ENCODE results near the gene SLC2A9. TPM values are rescaled to one million over a fixed set of nuclear protein-coding genes. Genes with fewer than 3 reads are reported as not detected.

Gene SLC2A9
- total RNA-seq, 4 donors from 2014 or later = 0.19 to 0.89 (median 0.62) TPM

GRCh38 chr4:9847968-9848748 is 173.1 kb downstream of the SLC2A9 start:
- Histone ChIP-seq H3K4me1 (no peaks in the 10 kb centered on the region), H3K27ac (no peak overlapping the region), H3K36me3 (no peaks in the 10 kb centered on the region), H3K9me3 (no peaks in the 10 kb centered on the region), H3K4me3 (no peak overlapping the region), H3K27me3 (no peaks in the 10 kb centered on the region)
- ATAC-seq = no peak
- intact Hi-C loops (cut with DNase I; ENCODE audit: low total_unique reads) = no loop called here
- TF ChIP-seq CTCF (IDR thresholded peaks at IDR 0.05 in 4 of 5, conservative IDR thresholded peaks at IDR 0.05 in 1 of 5) = no peak
- TF ChIP-seq POLR2A (IDR thresholded peaks at IDR 0.05) = no peak
- in situ Hi-C loops (cut with MboI; ENCODE audit: low sequenced_read_pairs in 4 of 4) = no loop called here
- DNase-seq = no peak

- Histone ChIP-seq H3K9me3 (peaks cover 0 to under 1% (median 0%) of the 10 kb centered on the region in 3 donors), H3K36me3 (no peaks in the 10 kb centered on the region), H3K27me3 (no peaks in the 10 kb centered on the region), H3K4me3 (no peak overlapping the region), H3K4me1 (no peaks in the 10 kb centered on the region), H3K27ac (no peak overlapping the region)
- TF ChIP-seq CTCF (IDR thresholded peaks at IDR 0.05 in 4 of 5, conservative IDR thresholded peaks at IDR 0.05 in 1 of 5) (no peak), POLR2A (IDR thresholded peaks at IDR 0.05) (no peak)
- DNase-seq (no peak), ATAC-seq (no peak)
- intact Hi-C loops (cut with DNase I; ENCODE audit: low total_unique reads) = no loop called here
- in situ Hi-C loops (cut with MboI; ENCODE audit: low sequenced_read_pairs in 4 of 4) = no loop called here
Observed at GRCh38 chr4:9845791-9846493, 175.4 kb downstream of the SLC2A9 start.

GRCh38 chr4:9841072-9841471 is 180.2 kb downstream of the SLC2A9 start:
- TF ChIP-seq POLR2A (IDR thresholded peaks at IDR 0.05) (no peak), CTCF (IDR thresholded peaks at IDR 0.05 in 4 of 5, conservative IDR thresholded peaks at IDR 0.05 in 1 of 5) (no peak)
- ATAC-seq (no peak), DNase-seq (no peak)

DNA sequence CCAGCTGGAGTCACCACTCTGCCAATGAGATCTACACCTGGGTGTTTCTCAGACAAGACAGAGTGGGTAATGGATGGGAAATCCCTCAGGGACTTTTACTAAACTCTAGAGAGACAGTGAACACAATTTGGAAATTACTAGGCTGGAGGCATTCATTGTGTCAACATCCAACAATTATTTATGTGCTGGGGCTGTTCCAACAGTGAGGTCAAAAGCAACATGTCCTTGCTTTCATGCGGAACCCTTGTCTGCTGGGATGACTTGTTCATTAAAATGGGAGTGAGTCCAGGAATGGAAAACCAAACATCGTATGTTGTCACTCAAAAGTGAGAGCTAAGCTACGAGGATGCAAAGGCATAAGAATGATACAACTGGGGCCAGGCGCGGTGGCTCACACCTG is 185.9 kb downstream of the SLC2A9 start:
- intact Hi-C loops (cut with DNase I; ENCODE audit: low total_unique reads) = no loop called here
- Histone ChIP-seq H3K4me3 (no peak overlapping the region), H3K9me3 (no peaks in the 10 kb centered on the region), H3K36me3 (no peaks in the 10 kb centered on the region), H3K27ac (no peak overlapping the region), H3K4me1 (no peaks in the 10 kb centered on the region), H3K27me3 (no peaks in the 10 kb centered on the region)
- TF ChIP-seq CTCF (IDR thresholded peaks at IDR 0.05 in 4 of 5, conservative IDR thresholded peaks at IDR 0.05 in 1 of 5) (no peak), POLR2A (IDR thresholded peaks at IDR 0.05) (no peak)
- DNase-seq (no peak), ATAC-seq (no peak)
- in situ Hi-C loops (cut with MboI; ENCODE audit: low sequenced_read_pairs in 4 of 4) = no loop called here

More at GRCh38 chr4:9841072-9841471, 180.2 kb downstream of the SLC2A9 start:
- Histone ChIP-seq H3K4me3 (no peak overlapping the region), H3K27ac (no peak overlapping the region), H3K4me1 (no peaks in the 10 kb centered on the region), H3K9me3 (peaks cover 0 to 5% (median 0%) of the 10 kb centered on the region in 3 donors), H3K36me3 (no peaks in the 10 kb centered on the region), H3K27me3 (no peaks in the 10 kb centered on the region)
- intact Hi-C loops (cut with DNase I; ENCODE audit: low total_unique reads) = no loop called here
- in situ Hi-C loops (cut with MboI; ENCODE audit: low sequenced_read_pairs in 4 of 4) = no loop called here

All from gastrocnemius medialis (tissue), 4 donors.